Thyroid gland (tissue), 4 donors: ENCODE data around the gene HDAC5.
"Not testable (repeated sequence)": the region's sequence is repeated elsewhere in the genome, so short reads cannot be mapped to it uniquely, and the experiment has no call there.

Experiments used
- POLR2A ChIP-seq, 2 donors: fragments of 450-650 bp; IDR thresholded peaks; one replicate each; pipeline ENCODE4 v1.6.1; 2017; ENCODE audit warnings: antibody characterized with exemption in 2 of 2, mild to moderate bottlenecking in 2 of 2, moderate library complexity in 1 of 2
- TF ChIP-seq, protein P1 (sequence below), 6 experiments: fragments of 200-600 bp in 3 of 6; fragments of 450-650 bp in 3 of 6; sonication (generic) in 3 of 6; IDR thresholded peaks; one replicate each; pipeline ENCODE4 v1.5.1; 2016 to 2019; ENCODE audit warnings: antibody characterized with exemption in 6 of 6, mild to moderate bottlenecking in 2 of 6, inconsistent platforms in 1 of 6, moderate library complexity in 1 of 6

- TF ChIP-seq, protein P1, sequence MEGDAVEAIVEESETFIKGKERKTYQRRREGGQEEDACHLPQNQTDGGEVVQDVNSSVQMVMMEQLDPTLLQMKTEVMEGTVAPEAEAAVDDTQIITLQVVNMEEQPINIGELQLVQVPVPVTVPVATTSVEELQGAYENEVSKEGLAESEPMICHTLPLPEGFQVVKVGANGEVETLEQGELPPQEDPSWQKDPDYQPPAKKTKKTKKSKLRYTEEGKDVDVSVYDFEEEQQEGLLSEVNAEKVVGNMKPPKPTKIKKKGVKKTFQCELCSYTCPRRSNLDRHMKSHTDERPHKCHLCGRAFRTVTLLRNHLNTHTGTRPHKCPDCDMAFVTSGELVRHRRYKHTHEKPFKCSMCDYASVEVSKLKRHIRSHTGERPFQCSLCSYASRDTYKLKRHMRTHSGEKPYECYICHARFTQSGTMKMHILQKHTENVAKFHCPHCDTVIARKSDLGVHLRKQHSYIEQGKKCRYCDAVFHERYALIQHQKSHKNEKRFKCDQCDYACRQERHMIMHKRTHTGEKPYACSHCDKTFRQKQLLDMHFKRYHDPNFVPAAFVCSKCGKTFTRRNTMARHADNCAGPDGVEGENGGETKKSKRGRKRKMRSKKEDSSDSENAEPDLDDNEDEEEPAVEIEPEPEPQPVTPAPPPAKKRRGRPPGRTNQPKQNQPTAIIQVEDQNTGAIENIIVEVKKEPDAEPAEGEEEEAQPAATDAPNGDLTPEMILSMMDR (IDR thresholded peaks at IDR 0.05), result not testable (repeated sequence)
- not testable (repeated sequence) for TF ChIP-seq POLR2A (IDR thresholded peaks at IDR 0.05)
Measured at GRCh38 chr17:44131372-44131771, 7.9 kb upstream of the HDAC5 start.
